ENCODE results near the gene IFITM5. TPM values are rescaled to one million over a fixed set of nuclear protein-coding genes. Genes with fewer than 3 reads are reported as not detected.
"Not testable (repeated sequence)": the region's sequence is repeated elsewhere in the genome, so short reads cannot be mapped to it uniquely, and the experiment has no call there.

IFITM5 gene
- total RNA-seq, 6 experiments from 2014 or later: not detected

- intact Hi-C loops (cut with DNase I): no loop called here
- H3K4me3 ChIP-seq: peak within 1 kb of the TSS; percentile 67 to 68 (median 68)
- peak; percentile 84 to 94 (median 88) for ATAC-seq
- H3K4me1 ChIP-seq: no peaks in the 10 kb centered on the region
- peak; percentile 86 to 88 (median 86) for DNase-seq
- H3K27me3 ChIP-seq: no peaks in the 10 kb centered on the region
- H3K9me3 ChIP-seq: no peaks in the 10 kb centered on the region
- no peaks in the 10 kb centered on the region for H3K36me3 ChIP-seq
- WGBS (ENCODE audit: insufficient coverage, low coverage, low lambda C conversion rate, missing lambda C conversion rate): 0% methylated on average over 29 of the region's 112 CpGs
- H3K27ac ChIP-seq: peak within 1 kb of the TSS; percentile 59 to 85 (median 65)
- TF ChIP-seq CTCF (IDR thresholded peaks at IDR 0.05) (no peak), POLR2A (IDR thresholded peaks at IDR 0.05) (peak; percentile 52)
These were observed 10.6 kb downstream of the IFITM5 start, which contains the start of gene PGGHG for GRCh38 chr11:288478-289397. PGGHG (plus strand) TSS chr11:289126; CDS start chr11:289817, 691 bp downstream.

GRCh38 chr11:287821-288477, 11.4 kb downstream of the IFITM5 start:
- DNase-seq (peak; percentile 28 to 66 (median 55)), ATAC-seq (peak in 3 of 4 donors; percentile 12 to 48 (median 41))
- Histone ChIP-seq H3K36me3 (no peaks in the 10 kb centered on the region), H3K27me3 (no peaks in the 10 kb centered on the region), H3K4me3 (peak overlapping the region; percentile 67 to 68 (median 68)), H3K4me1 (no peaks in the 10 kb centered on the region), H3K9me3 (no peaks in the 10 kb centered on the region), H3K27ac (peak overlapping the region; percentile 59 to 85 (median 65))
- 62% methylated on average over 2 of the region's 41 CpGs for WGBS (ENCODE audit: insufficient coverage, low coverage, low lambda C conversion rate, missing lambda C conversion rate)
- TF ChIP-seq CTCF (IDR thresholded peaks at IDR 0.05) (no peak), POLR2A (IDR thresholded peaks at IDR 0.05) (no peak)
- intact Hi-C loops (cut with DNase I): no loop called here

GRCh38 chr11:286977-287820, 12.1 kb downstream of the IFITM5 start:
- 63% methylated on average over 27 of the region's 27 CpGs for WGBS (ENCODE audit: insufficient coverage, low coverage, low lambda C conversion rate, missing lambda C conversion rate)
- H3K27me3 ChIP-seq; H3K4me1 ChIP-seq; intact Hi-C loops (cut with DNase I); H3K9me3 ChIP-seq; H3K36me3 ChIP-seq; ATAC-seq; H3K4me3 ChIP-seq: not testable (repeated sequence)
- DNase-seq: peak; percentile 20 to 56 (median 53)
- peak overlapping the region in 1 of 3 donors; percentile 85 for H3K27ac ChIP-seq

GRCh38 chr11:285894-286220, 13.5 kb downstream of the IFITM5 start:
- H3K4me3 ChIP-seq: no peak overlapping the region
- H3K27ac ChIP-seq: no peak overlapping the region
- DNase-seq (no peak), ATAC-seq (no peak)
- no peak for TF ChIP-seq POLR2A (IDR thresholded peaks at IDR 0.05)
- no peak for TF ChIP-seq CTCF (IDR thresholded peaks at IDR 0.05)
- H3K4me1 ChIP-seq: peaks cover 0 to 10% (median under 1%) of the 10 kb centered on the region in 4 donors
- no peaks in the 10 kb centered on the region for H3K27me3 ChIP-seq
- WGBS (ENCODE audit: insufficient coverage, low coverage, low lambda C conversion rate, missing lambda C conversion rate): 78% methylated on average over 3 of the region's 8 CpGs
- no peaks in the 10 kb centered on the region for H3K36me3 ChIP-seq
- no peaks in the 10 kb centered on the region for H3K9me3 ChIP-seq
- intact Hi-C loops (cut with DNase I): no loop called here

All from right lobe of liver (tissue), 6 donors.